Stimulated activated CD8-positive, alpha-beta memory T cell treated with anti-CD3 and anti-CD28 coated beads, Interleukin-7, amount 100 ng/mL, for 48 hours (primary cell): ENCODE results near the gene UNC5C.

Experiments used
- DNase-seq, 2 donors: peaks; one replicate each; pipeline ENCODE4 v3.0.0-alpha.2; 2020; ENCODE audit warnings: low read depth in 1 of 2; ENCODE audit errors: extremely low read depth in 1 of 2

The UNC5C gene

GRCh38 chr4:95360256-95360903 lies 188.4 kb downstream of the UNC5C start:
- DNase-seq: no peak

DNA sequence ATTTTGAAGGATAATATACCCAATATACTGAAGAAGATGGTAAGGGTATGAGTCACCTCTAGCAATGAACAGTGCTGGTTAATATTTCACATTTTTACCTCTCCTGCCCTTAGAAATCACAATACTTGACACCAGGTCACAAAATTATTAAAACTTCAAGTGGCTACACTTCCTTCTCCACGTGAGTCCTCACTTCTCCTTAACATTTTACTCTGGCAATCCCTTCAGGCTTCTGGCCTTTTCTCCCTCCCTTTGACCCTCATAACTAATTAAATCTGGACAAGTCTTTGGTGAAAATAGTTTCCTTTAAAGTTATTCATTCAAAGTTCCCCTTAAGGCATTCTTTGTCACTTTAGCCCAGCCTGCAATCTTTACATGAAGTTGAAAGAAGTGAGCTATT lies 190.4 kb downstream of the UNC5C start:
- DNase-seq: no peak

DNA sequence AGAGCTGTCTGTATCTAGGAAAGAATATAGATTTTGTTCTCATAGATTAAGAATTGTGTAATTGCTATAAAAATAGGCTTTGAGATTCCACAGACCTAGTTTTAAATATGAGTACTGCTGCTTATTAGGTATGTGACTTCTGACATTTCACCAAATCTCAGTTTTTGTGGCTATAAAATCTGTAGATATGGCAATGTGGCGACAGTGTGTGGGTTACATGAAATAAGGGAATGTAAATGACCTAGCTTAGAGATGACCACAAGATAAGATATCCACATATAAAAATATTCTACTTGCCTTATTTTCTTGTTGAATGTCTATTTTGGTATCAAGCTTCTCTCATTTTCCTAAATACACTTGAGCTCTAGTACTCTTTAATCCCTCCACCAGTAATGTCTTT lies 193.8 kb downstream of the UNC5C start:
- no peak for DNase-seq

DNA sequence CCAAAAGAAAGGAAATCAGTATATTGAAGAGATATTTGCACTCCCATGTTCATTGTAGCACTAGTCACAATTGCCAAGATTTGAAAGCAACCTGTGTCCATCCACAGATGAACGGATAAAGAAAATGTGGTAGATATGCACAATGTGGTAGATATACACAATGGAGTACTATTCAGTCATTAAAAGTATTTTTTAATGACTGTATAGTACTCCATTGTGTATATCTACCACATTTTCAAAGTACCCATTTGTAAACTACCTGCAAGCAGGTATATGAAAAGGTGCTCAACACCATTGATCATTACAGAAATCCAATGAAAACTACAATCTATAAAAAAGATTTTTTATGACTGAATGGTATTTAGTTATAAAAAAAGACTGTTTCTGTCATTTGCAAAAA lies 200.4 kb downstream of the UNC5C start:
- DNase-seq: no peak

DNA sequence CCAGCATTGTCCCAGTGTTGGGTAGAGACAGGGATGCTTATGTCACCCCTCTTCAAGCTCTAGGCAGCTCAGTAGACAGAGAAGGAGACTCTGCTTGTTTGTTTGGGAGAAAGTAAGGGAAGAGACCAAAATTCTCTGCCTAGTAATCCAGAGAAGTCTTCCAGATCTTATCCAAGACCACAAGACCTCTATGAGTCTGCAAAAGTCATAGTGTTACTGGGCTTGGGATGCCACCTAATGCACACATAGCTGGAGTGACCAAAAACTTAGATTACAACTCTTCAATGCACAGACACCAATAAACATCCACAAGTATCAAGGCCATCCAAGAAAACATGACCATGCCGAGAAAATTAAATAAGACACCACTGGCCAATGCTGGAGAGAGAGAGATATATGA lies 205.5 kb downstream of the UNC5C start:
- no peak for DNase-seq

- no peak for DNase-seq
Measured at GRCh38 chr4:95340191-95340590, 208.6 kb downstream of the UNC5C start.

- DNase-seq: no peak
Measured at GRCh38 chr4:95325665-95326064, 223.1 kb downstream of the UNC5C start.

DNA sequence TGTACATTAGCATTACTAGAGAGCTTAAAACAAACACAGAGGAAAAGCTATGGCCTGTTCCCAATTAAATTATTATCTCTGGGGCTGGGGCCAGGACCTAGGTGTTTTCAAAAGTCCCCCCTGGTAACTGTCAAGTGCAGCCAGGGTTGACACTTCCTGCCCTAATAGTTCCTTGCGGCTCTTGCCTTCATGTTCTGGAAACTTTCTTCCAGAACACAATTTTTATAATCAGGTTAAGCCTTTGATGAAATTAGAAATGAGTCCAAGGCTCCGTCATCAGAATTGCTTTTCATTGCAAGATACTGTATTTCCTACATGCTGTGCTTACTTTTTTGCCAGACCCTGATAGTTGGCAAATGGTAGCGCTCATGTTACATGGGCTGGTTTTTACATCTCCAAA lies 229.6 kb downstream of the UNC5C start:
- no peak for DNase-seq

GRCh38 chr4:95318483-95318882 lies 230.3 kb downstream of the UNC5C start:
- DNase-seq: no peak

DNA sequence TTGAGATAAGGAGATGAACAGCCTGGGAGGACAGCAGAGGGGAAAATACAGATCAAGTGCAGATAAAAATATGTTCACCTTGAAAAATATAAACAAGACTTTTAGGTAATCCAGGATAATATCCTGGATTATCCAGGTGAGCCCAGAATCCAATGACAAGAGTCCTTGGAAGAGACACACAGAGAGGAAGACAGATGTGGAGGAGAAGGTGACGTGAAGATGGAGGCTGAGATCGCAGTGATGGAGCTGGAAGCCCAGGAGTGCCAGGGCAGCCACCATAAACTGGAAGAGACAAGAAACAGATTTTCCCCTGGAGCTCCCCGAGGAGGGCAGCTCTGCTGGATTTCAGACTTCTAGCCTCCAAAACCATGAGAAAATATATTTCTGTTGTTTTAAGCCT lies 230.7 kb downstream of the UNC5C start:
- no peak for DNase-seq

GRCh38 chr4:95317085-95317793 lies 231.5 kb downstream of the UNC5C start:
- DNase-seq: no peak

DNA sequence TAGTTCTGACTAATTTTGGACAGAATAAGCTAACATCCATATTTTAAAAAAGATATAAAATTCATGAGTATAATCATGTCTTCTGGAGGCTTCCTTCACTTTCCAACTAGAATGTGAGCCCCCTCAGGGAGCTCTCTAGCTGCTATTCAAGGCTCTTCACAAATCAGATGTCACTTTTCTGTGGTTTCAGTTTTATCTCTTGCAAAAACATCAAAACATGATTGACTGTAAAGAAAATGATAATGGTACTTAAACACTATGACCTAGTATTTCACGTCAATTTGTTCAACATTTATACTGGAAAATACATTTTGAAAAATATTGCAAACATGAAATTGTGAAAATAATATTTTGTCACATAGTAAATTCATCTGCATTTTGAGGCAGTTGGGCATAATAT lies 234.2 kb downstream of the UNC5C start:
- no peak for DNase-seq

DNA sequence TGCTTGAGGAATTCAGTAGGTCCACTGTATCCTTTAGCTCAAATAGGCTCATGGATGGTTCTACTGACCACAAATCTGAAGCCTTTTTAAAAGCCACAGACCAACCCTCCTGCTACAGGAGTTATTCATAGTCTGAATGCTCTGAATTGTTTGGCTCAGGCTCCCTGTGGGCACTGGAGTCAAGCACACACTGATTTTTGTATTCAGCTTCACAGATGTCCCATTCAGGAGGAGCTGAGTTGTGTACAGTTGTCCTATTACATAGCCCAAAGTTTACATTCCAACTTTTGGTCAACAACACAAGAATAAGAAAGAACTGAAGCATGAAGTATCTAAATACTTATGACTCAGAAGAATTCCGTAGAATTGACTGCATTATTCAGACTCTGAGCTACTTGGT lies 243.9 kb downstream of the UNC5C start:
- no peak for DNase-seq

DNA sequence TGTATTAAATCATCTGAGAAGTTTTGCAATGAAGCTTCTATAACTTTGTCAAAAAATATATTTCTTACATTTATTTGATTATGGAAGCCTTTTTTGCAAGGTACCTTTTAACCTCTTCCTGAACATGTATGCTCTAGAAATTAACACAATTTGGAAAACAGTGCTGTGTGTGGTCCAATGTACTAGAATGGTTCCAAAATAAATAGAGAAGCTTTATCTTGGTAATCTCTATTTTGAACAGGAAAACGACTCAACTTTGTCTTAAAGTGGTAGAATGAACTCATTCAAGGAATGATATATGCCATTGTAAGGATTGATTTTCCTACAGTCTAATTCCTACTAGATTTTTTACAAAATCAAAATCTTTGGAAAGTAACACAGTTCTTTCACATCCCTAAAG lies 248.5 kb downstream of the UNC5C start:
- DNase-seq: no peak

DNA sequence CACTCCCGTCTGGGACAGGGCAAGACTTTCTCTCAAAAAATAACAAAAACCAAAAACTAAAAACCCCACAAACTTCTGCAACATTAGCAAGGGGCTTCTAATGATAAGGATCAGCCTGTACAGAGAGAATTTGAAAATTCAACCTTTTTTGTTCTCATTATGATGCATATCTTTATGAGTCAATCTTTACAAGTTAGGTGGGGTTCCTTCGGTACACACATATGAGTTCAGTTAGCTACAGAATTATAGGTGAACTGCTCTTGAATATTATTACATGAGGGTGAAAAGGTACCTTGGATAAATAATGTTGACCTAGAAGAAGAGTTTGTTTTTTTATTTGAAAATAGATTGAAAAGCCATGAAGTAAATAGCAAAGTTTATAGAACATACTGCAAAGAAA lies 252.7 kb downstream of the UNC5C start:
- no peak for DNase-seq

GRCh38 chr4:95295157-95295556 lies 253.6 kb downstream of the UNC5C start:
- DNase-seq: no peak

- DNase-seq: no peak
Measured at GRCh38 chr4:95294321-95294720, 254.5 kb downstream of the UNC5C start.

DNA sequence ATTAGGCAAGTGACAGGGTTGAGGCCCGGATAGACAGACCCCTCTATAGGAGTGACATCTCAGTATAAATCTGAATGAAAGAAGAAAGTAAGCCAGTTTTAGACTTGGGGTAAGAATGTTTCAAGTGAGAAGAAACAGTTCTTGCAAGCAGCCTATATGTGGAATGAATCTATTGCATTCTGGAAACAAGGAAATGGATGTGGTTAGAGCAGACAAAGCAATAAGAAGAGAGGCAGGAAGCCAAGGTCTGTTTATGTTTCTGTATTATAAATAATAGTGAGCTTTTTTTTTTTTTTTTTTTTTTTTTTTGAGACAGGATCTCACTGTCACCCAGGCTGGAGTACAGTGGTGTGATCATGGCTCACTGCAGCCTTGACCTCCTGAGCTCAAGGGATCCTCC lies 255.8 kb downstream of the UNC5C start:
- DNase-seq: no peak

DNA sequence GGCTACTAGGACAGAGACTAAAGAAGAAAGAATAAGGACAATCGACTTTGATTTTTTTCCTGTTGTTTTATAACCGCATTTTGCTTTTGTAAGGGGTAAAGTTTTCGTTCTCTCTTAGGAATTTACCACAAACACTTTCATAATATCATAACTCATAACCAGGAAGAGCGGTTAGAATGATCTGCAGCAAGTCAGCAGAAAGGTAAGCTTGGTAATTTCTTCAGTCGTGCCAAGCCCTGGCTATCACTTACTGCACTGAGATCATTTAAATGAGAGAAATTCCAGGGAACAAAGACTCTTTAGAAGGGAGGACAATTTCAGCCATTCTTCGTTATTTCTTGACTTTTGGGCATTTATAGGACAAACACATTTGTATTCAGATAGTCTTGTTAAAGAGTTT lies 258.1 kb downstream of the UNC5C start:
- DNase-seq: no peak

GRCh38 chr4:95289028-95289634 lies 259.6 kb downstream of the UNC5C start:
- DNase-seq: no peak

DNA sequence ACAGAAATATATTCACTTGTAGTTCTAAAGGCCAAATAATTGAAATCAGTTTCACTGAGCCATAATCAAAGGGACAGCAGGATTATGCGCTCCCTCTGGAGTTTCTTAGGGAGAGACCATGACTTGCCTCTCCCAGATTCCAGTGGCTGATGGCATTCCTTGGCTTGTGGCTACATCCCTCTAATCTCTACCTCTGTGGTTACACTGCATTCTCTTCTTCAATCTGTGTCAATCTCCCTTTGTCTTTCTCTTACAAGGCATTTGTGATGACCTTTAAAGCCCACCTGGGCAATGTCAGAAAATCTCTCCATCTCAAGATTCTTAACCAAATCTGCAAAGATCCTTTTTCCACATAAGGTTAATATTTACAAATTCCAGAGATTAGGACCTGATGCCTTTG lies 260.2 kb downstream of the UNC5C start:
- no peak for DNase-seq

DNA sequence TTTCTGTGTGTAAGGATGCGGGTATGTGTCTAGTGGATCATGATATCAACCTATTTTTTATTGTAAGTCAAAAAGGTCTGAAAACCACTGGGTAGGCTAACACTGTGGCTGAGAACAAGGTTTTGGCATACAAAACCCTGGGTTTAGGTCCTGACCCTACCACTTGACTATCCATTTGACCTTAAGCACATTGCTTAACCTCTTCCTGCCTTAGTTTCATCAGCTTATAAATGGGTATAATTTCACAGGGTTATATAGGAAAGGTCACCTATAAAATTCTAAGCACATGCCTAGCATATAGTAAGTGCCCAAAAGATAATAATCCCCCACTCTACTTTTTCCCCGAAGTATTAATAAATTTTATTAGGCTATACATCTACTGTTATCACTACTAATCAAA lies 263.0 kb downstream of the UNC5C start:
- no peak for DNase-seq
